Stimulated activated CD8-positive, alpha-beta memory T cell treated with anti-CD3 and anti-CD28 coated beads, Interleukin-12 subunit alpha, Interleukin-12 subunit beta, amount 100 ng/mL, for 4 hours (primary cell): ENCODE results near the gene ENOX1.
"Not testable (repeated sequence)": the region's sequence is repeated elsewhere in the genome, so short reads cannot be mapped to it uniquely, and the experiment has no call there.

Experiments
- DNase-seq: peaks from one replicate; pipeline ENCODE4 v3.0.0-alpha.2; 2020; ENCODE audit warnings: low read depth

ENOX1 gene

GRCh38 chr13:43786766-43787517 is at the start of gene ENOX1:
ENOX1 (minus strand) TSS chr13:43786972.
- DNase-seq: no peak

GRCh38 chr13:43835701-43836100 is 48.9 kb upstream of the ENOX1 start:
- DNase-seq: no peak

- DNase-seq: no peak
Observed at GRCh38 chr13:43831088-43831487, 44.3 kb upstream of the ENOX1 start.

- DNase-seq: no peak
Observed at GRCh38 chr13:43830497-43830881, 43.7 kb upstream of the ENOX1 start.

- DNase-seq: not testable (repeated sequence)
Observed at GRCh38 chr13:43824656-43825055, 37.9 kb upstream of the ENOX1 start.

- no peak for DNase-seq
Observed at GRCh38 chr13:43822969-43823368, 36.2 kb upstream of the ENOX1 start.

GRCh38 chr13:43816401-43816889 is 29.7 kb upstream of the ENOX1 start:
- DNase-seq: no peak

GRCh38 chr13:43815204-43815603 is 28.4 kb upstream of the ENOX1 start:
- no peak for DNase-seq

GRCh38 chr13:43808676-43809075 is 21.9 kb upstream of the ENOX1 start:
- DNase-seq: no peak

GRCh38 chr13:43805681-43806128 is 18.9 kb upstream of the ENOX1 start:
- DNase-seq: no peak

- no peak for DNase-seq
Observed at GRCh38 chr13:43805071-43805468, 18.3 kb upstream of the ENOX1 start.

GRCh38 chr13:43804461-43805070 is 17.8 kb upstream of the ENOX1 start:
- no peak for DNase-seq

GRCh38 chr13:43802511-43802910 is 15.7 kb upstream of the ENOX1 start:
- DNase-seq: no peak

- DNase-seq: no peak
Observed at GRCh38 chr13:43800828-43801227, 14.1 kb upstream of the ENOX1 start.

- DNase-seq: no peak
Observed at GRCh38 chr13:43799191-43799590, 12.4 kb upstream of the ENOX1 start.

GRCh38 chr13:43797869-43798268 is 11.1 kb upstream of the ENOX1 start:
- no peak for DNase-seq

- no peak for DNase-seq
Observed at GRCh38 chr13:43797159-43797558, 10.4 kb upstream of the ENOX1 start.

GRCh38 chr13:43794416-43794815 is 7.6 kb upstream of the ENOX1 start:
- no peak for DNase-seq

GRCh38 chr13:43792076-43792881 is 5.5 kb upstream of the ENOX1 start:
- no peak for DNase-seq

- no peak for DNase-seq
Observed at GRCh38 chr13:43787997-43788396, 1.2 kb upstream of the ENOX1 start.

GRCh38 chr13:43787518-43787891 is 733 bp upstream of the ENOX1 start:
- DNase-seq: no peak

- DNase-seq: no peak
Observed at GRCh38 chr13:43786472-43786765, 353 bp downstream of the ENOX1 start.
